ENCODE results near the gene MSTN. TPM values are rescaled to one million over a fixed set of nuclear protein-coding genes. Genes with fewer than 3 reads are reported as not detected.

Gene MSTN
- total RNA-seq, 1 experiment from 2014 or later = not detected

DNA sequence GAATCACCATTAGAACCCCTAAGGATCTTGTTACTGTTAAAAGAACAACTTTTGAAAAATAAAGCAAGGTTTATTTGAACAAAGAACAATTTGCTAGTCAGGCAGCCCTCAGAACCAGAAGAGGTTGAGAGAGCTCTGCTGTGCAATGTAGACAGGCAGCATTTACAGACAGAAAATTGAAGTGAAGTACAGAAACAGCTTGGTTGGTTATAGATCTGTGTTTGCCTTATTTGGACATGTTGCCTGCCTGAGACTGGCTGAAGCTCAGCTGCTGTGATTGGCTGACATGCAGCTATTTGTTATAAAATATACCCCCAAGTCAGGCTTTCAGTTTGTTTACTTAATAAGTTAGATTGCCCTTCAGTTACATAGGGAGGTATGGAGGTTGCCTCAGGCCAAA lies 12.5 kb downstream of the MSTN start:
- TF ChIP-seq IRF2 (CRISPR knock-in tag; IDR thresholded peaks at IDR 0.05; ENCODE audit: borderline replicate concordance, low read depth) (no peak), CBFB (CRISPR knock-in tag; IDR thresholded peaks at IDR 0.05; ENCODE audit: low read depth) (no peak)
- TF ChIP-seq, protein P1, sequence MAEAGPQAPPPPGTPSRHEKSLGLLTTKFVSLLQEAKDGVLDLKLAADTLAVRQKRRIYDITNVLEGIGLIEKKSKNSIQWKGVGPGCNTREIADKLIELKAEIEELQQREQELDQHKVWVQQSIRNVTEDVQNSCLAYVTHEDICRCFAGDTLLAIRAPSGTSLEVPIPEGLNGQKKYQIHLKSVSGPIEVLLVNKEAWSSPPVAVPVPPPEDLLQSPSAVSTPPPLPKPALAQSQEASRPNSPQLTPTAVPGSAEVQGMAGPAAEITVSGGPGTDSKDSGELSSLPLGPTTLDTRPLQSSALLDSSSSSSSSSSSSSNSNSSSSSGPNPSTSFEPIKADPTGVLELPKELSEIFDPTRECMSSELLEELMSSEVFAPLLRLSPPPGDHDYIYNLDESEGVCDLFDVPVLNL (CRISPR knock-in tag; IDR thresholded peaks at IDR 0.05; ENCODE audit: borderline replicate concordance, low read depth) = no peak
- no peak; the same call in 1 of the 2 replicates for ATAC-seq
- no peaks in the 10 kb centered on the region for H3K4me1 Mint-ChIP-seq
- no peaks in the 10 kb centered on the region for H3K9me3 Mint-ChIP-seq
- H3K36me3 Mint-ChIP-seq = no peaks in the 10 kb centered on the region
- DNase-seq (ENCODE audit: low spot score) = no peak
- CTCF ChIA-PET = no interaction called here
- POLR2A ChIA-PET = no interaction called here
- no peak overlapping the region for H3K4me3 Mint-ChIP-seq
- no peak overlapping the region for H3K27ac Mint-ChIP-seq
- H3K27me3 Mint-ChIP-seq (ENCODE audit: low read depth) = no peaks in the 10 kb centered on the region

DNA sequence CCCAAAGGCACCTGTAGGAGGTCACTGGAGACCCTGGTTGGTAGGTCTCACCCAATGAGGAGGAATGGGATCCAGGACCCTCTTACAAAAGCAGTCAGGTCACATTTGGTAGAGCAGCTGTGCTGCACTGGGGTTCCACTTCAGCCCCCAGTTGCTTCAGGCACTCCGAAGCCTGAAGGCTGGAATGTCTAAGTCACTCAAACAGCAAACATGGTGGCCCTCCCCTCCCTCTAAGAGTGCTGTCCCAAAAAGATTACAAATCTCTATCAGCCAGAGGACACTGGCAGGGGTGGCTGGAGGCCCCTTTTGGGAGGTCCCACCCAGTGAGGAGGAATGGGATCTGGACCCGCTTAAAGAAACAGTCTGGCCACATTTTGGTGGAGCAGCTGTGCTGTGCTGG lies 17.7 kb downstream of the MSTN start:
- Mint-ChIP-seq H3K27me3 (ENCODE audit: low read depth) (no peaks in the 10 kb centered on the region), H3K9me3 (no peaks in the 10 kb centered on the region), H3K27ac (no peak overlapping the region), H3K4me1 (no peaks in the 10 kb centered on the region), H3K4me3 (no peak overlapping the region), H3K36me3 (no peaks in the 10 kb centered on the region)
- no peak for TF ChIP-seq GRHL2 (CRISPR knock-in tag; IDR thresholded peaks at IDR 0.05; ENCODE audit: insufficient replicate concordance, severe bottlenecking)
- TF ChIP-seq, protein P2, sequence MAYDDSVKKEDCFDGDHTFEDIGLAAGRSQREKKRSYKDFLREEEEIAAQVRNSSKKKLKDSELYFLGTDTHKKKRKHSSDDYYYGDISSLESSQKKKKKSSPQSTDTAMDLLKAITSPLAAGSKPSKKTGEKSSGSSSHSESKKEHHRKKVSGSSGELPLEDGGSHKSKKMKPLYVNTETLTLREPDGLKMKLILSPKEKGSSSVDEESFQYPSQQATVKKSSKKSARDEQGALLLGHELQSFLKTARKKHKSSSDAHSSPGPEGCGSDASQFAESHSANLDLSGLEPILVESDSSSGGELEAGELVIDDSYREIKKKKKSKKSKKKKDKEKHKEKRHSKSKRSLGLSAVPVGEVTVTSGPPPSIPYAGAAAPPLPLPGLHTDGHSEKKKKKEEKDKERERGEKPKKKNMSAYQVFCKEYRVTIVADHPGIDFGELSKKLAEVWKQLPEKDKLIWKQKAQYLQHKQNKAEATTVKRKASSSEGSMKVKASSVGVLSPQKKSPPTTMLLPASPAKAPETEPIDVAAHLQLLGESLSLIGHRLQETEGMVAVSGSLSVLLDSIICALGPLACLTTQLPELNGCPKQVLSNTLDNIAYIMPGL (CRISPR knock-in tag; IDR thresholded peaks at IDR 0.05) = no peak
- TF ChIP-seq ZNF416 (CRISPR knock-in tag; IDR thresholded peaks at IDR 0.05) = no peak
- TF ChIP-seq NR1H2 (CRISPR knock-in tag; IDR thresholded peaks at IDR 0.05) = no peak
- TF ChIP-seq, protein P3, sequence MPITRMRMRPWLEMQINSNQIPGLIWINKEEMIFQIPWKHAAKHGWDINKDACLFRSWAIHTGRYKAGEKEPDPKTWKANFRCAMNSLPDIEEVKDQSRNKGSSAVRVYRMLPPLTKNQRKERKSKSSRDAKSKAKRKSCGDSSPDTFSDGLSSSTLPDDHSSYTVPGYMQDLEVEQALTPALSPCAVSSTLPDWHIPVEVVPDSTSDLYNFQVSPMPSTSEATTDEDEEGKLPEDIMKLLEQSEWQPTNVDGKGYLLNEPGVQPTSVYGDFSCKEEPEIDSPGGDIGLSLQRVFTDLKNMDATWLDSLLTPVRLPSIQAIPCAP (CRISPR knock-in tag; IDR thresholded peaks at IDR 0.05) = no peak
- DNase-seq (ENCODE audit: low spot score) (no peak), ATAC-seq (no peak)
- POLR2A ChIA-PET = no interaction called here
- CTCF ChIA-PET = no interaction called here

DNA sequence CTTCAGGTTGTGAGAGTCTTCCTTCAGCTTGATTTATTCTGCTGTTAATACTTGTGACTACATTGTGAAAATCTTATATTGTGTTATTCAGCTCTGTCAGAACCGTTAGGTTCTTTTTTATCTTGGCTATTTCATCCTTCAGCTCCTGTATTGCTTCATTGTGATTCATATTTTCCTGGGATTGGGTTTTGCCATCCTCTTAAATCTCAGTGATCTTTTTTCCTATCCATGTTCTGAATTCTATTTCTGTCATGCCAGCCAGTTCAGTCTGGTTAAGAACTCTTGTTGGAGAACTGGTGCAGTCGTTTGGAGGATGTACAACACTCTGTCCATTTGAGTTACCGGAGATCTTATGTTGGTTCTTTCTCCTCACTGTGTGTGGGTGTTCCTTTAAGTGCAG lies 19.1 kb downstream of the MSTN start:
- Mint-ChIP-seq H3K4me3 (no peak overlapping the region), H3K27me3 (ENCODE audit: low read depth) (no peaks in the 10 kb centered on the region; the same call in 1 of the 2 replicates), H3K4me1 (no peaks in the 10 kb centered on the region), H3K36me3 (no peaks in the 10 kb centered on the region), H3K27ac (no peak overlapping the region), H3K9me3 (no peaks in the 10 kb centered on the region)
- DNase-seq (ENCODE audit: low spot score) (no peak), ATAC-seq (no peak)
- ChIA-PET POLR2A (no interaction called here), CTCF (no interaction called here)
- no peak for TF ChIP-seq ETV6 (CRISPR knock-in tag; IDR thresholded peaks at IDR 0.05)
- no peak for TF ChIP-seq GTF2I (CRISPR knock-in tag; conservative IDR thresholded peaks at IDR 0.05)
- no peak for TF ChIP-seq NR3C1 (CRISPR knock-in tag; conservative IDR thresholded peaks at IDR 0.05; ENCODE audit: low read depth)
- no peak for TF ChIP-seq ZNF263 (CRISPR knock-in tag; IDR thresholded peaks at IDR 0.05; ENCODE audit: low read depth)
- TF ChIP-seq, protein P4, sequence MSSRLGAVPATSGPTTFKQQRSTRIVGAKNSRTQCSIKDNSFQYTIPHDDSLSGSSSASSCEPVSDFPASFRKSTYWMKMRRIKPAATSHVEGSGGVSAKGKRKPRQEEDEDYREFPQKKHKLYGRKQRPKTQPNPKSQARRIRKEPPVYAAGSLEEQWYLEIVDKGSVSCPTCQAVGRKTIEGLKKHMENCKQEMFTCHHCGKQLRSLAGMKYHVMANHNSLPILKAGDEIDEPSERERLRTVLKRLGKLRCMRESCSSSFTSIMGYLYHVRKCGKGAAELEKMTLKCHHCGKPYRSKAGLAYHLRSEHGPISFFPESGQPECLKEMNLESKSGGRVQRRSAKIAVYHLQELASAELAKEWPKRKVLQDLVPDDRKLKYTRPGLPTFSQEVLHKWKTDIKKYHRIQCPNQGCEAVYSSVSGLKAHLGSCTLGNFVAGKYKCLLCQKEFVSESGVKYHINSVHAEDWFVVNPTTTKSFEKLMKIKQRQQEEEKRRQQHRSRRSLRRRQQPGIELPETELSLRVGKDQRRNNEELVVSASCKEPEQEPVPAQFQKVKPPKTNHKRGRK (CRISPR knock-in tag; IDR thresholded peaks at IDR 0.05; ENCODE audit: borderline replicate concordance) = no peak
- TF ChIP-seq FOXK1 (CRISPR knock-in tag; IDR thresholded peaks at IDR 0.05) = no peak
- TF ChIP-seq, protein P5, sequence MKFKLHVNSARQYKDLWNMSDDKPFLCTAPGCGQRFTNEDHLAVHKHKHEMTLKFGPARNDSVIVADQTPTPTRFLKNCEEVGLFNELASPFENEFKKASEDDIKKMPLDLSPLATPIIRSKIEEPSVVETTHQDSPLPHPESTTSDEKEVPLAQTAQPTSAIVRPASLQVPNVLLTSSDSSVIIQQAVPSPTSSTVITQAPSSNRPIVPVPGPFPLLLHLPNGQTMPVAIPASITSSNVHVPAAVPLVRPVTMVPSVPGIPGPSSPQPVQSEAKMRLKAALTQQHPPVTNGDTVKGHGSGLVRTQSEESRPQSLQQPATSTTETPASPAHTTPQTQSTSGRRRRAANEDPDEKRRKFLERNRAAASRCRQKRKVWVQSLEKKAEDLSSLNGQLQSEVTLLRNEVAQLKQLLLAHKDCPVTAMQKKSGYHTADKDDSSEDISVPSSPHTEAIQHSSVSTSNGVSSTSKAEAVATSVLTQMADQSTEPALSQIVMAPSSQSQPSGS (CRISPR knock-in tag; IDR thresholded peaks at IDR 0.05; ENCODE audit: borderline replicate concordance, low read depth) = no peak
- TF ChIP-seq, protein P6, sequence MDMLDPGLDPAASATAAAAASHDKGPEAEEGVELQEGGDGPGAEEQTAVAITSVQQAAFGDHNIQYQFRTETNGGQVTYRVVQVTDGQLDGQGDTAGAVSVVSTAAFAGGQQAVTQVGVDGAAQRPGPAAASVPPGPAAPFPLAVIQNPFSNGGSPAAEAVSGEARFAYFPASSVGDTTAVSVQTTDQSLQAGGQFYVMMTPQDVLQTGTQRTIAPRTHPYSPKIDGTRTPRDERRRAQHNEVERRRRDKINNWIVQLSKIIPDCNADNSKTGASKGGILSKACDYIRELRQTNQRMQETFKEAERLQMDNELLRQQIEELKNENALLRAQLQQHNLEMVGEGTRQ (CRISPR knock-in tag; IDR thresholded peaks at IDR 0.05) = no peak
- TF ChIP-seq, protein P7, sequence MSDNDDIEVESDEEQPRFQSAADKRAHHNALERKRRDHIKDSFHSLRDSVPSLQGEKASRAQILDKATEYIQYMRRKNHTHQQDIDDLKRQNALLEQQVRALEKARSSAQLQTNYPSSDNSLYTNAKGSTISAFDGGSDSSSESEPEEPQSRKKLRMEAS (CRISPR knock-in tag; IDR thresholded peaks at IDR 0.05) = no peak
- TF ChIP-seq, protein P8, sequence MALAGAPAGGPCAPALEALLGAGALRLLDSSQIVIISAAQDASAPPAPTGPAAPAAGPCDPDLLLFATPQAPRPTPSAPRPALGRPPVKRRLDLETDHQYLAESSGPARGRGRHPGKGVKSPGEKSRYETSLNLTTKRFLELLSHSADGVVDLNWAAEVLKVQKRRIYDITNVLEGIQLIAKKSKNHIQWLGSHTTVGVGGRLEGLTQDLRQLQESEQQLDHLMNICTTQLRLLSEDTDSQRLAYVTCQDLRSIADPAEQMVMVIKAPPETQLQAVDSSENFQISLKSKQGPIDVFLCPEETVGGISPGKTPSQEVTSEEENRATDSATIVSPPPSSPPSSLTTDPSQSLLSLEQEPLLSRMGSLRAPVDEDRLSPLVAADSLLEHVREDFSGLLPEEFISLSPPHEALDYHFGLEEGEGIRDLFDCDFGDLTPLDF (CRISPR knock-in tag; IDR thresholded peaks at IDR 0.05) = no peak
- TF ChIP-seq, protein P9, sequence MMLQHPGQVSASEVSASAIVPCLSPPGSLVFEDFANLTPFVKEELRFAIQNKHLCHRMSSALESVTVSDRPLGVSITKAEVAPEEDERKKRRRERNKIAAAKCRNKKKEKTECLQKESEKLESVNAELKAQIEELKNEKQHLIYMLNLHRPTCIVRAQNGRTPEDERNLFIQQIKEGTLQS (CRISPR knock-in tag; conservative IDR thresholded peaks at IDR 0.05) = no peak
- no peak for TF ChIP-seq NFYB (CRISPR knock-in tag; conservative IDR thresholded peaks at IDR 0.05; ENCODE audit: low read depth)
- no peak for TF ChIP-seq CREB1 (CRISPR knock-in tag; IDR thresholded peaks at IDR 0.05)
- TF ChIP-seq ZNF423 (CRISPR knock-in tag; IDR thresholded peaks at IDR 0.05) = no peak

Measured in WTC11 (cell line).